Measurements from ENCODE around the gene MAP4K2. TPM values are rescaled to one million over a fixed set of nuclear protein-coding genes. Genes with fewer than 3 reads are reported as not detected.
A peak's percentile ranks its signal among the peaks of the same experiment; 100 is the strongest.

The MAP4K2 gene
- total RNA-seq, 1 donor from 2014 or later: 6.8 TPM

- Histone ChIP-seq H3K36me3 (ENCODE audit: control insufficient read depth, insufficient read depth, low read length) (no peaks in the 10 kb centered on the region), H3K4me3 (ENCODE audit: low read depth, low read length) (no peak overlapping the region), H3K27me3 (ENCODE audit: control insufficient read depth, insufficient read depth, low read length) (peaks cover 2% of the 10 kb centered on the region)
- no peak for TF ChIP-seq CTCF (IDR thresholded peaks at IDR 0.05; ENCODE audit: insufficient read depth, low read length, severe bottlenecking)
- DNase-seq (ENCODE audit: low read depth) (no peak), FAIRE-seq (no peak)
These were observed 51.4 kb downstream of the MAP4K2 start for GRCh38 chr11:64751580-64751979.

DNA sequence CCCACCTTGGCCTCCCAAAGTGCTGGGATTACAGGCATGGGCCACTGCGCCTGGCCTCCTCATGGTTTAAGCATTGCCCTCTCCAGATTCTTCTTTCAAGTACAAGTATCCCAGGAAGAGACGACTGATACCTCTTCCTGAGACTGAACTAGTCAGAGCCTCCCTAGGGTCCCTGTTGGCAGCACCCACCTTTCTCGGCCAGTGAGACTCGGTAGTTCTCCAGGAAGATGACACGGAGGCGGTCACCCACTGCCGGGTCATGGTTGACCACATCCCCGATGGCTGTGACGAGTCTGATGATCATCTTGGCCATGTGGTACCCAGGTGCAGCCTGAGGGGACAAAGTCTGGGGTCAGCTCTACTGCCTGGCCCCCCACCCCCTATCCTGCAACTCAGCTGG is 51.9 kb downstream of the MAP4K2 start:
- peaks cover 2% of the 10 kb centered on the region for H3K27me3 ChIP-seq (ENCODE audit: control insufficient read depth, insufficient read depth, low read length)
- H3K4me3 ChIP-seq (ENCODE audit: low read depth, low read length): no peak overlapping the region
- DNase-seq (ENCODE audit: low read depth): no peak
- no peaks in the 10 kb centered on the region for H3K36me3 ChIP-seq (ENCODE audit: control insufficient read depth, insufficient read depth, low read length)
- FAIRE-seq: no peak
- no peak for TF ChIP-seq CTCF (IDR thresholded peaks at IDR 0.05; ENCODE audit: insufficient read depth, low read length, severe bottlenecking)

DNA sequence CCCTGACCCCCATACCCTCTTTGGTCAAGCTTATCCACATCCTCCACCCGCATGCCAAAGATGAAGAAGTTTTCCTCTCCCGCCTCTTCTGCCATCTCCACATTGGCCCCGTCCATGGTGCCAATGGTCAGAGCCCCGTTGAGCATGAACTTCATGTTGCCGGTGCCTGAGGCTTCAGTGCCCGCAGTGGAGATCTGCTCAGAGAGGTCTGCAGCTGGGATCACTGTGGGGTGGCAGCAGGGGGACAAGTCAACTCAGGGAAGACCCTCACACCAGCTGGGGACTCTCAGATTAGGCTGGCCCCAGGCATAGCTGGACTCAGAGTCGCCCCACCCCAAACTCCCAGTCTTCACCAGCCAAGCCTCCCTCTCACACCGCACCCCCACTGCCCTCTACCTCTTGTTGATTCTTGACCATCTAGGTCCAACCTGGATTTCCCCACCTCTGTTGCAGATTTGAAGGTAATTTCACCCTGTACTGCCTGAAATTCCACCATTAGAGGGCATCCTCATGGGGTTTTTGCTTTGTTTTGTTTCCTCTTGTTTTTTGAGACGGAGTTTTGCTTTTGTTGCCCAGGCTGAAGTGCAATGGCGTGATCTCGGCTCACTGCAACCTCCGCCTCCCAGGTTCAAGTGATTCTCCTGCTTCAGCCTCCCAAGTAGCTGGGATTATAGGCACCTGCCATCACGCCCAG is 52.5 kb downstream of the MAP4K2 start:
- DNase-seq (ENCODE audit: low read depth) (no peak), FAIRE-seq (peak; percentile 18)
- Histone ChIP-seq H3K4me3 (ENCODE audit: low read depth, low read length) (no peak overlapping the region), H3K36me3 (ENCODE audit: control insufficient read depth, insufficient read depth, low read length) (no peaks in the 10 kb centered on the region), H3K27me3 (ENCODE audit: control insufficient read depth, insufficient read depth, low read length) (peaks cover 6% of the 10 kb centered on the region)
- no peak for TF ChIP-seq CTCF (IDR thresholded peaks at IDR 0.05; ENCODE audit: insufficient read depth, low read length, severe bottlenecking)

DNA sequence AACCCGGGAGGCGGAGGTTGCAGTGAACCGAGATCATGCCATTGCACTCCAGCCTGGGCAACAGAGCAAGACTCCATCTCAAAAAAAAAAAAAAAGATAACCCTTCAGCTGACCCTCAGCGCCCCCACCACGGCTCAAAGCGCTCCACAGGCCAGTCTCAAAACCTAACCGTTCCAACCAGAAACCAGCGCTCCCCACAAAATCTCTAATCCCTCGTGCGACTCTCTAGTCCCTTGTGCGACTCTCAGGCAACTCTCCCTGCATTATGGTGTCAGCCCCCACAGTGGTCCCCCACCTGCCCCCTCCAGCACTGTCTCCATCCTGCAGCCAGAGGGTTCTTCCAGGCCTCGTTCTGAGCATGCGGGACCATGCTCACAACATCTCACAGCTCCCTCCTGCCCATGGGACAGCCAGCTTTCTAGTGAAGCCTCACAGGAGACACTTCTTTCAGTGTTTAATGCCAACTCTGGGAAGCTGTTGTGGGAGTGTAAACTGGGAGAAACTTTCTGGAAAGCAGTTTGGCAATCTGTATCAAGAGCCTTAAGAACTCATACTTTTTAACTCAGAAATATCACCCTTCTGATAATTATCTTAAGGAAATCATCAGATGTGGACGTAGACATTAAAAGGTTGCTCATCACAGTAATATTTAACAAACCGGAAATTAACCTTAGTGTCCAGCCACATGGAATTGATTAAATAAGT is 54.9 kb downstream of the MAP4K2 start:
- H3K27me3 ChIP-seq (ENCODE audit: control insufficient read depth, insufficient read depth, low read length): peaks cover 20% of the 10 kb centered on the region
- no peak overlapping the region for H3K4me3 ChIP-seq (ENCODE audit: low read depth, low read length)
- no peak for TF ChIP-seq CTCF (IDR thresholded peaks at IDR 0.05; ENCODE audit: insufficient read depth, low read length, severe bottlenecking)
- no peaks in the 10 kb centered on the region for H3K36me3 ChIP-seq (ENCODE audit: control insufficient read depth, insufficient read depth, low read length)
- no peak for FAIRE-seq
- peak; percentile 55 for DNase-seq (ENCODE audit: low read depth)

DNA sequence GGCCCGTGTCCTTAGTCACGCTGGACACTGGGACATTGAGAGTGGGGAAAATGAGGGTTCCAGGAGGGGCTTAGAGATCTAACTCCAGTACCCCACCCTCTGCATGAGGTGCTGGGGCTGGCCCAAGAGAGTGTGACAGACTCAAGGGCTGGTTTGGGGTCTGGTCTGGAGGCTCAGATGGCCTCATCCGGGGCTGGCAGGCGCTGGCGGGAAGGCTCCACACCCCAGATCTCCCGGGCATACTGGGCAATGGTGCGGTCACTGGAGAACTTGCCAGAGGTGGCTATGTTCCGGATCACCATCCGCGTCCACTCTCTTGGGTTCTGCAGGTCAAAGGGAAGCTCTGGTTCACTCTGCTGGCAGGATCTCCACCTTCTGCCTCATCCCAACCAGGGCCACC is 56.5 kb downstream of the MAP4K2 start:
- no peak for FAIRE-seq
- H3K27me3 ChIP-seq (ENCODE audit: control insufficient read depth, insufficient read depth, low read length): peaks cover 33% of the 10 kb centered on the region
- no peak for DNase-seq (ENCODE audit: low read depth)
- no peaks in the 10 kb centered on the region for H3K36me3 ChIP-seq (ENCODE audit: control insufficient read depth, insufficient read depth, low read length)
- H3K4me3 ChIP-seq (ENCODE audit: low read depth, low read length): no peak overlapping the region
- TF ChIP-seq CTCF (IDR thresholded peaks at IDR 0.05; ENCODE audit: insufficient read depth, low read length, severe bottlenecking): no peak

All from bronchial epithelial cell (primary cell).